ENCODE measurements around the gene NHEJ1.
A peak's percentile ranks its signal among the peaks of the same experiment; 100 is the strongest.

Gene NHEJ1

GRCh38 chr2:219172231-219173154, 11.9 kb upstream of the NHEJ1 start:
- Histone ChIP-seq H3K4me2 (ENCODE audit: low read length) (no peak overlapping the region), H3K36me3 (ENCODE audit: insufficient read depth, low read length) (peaks cover 27% of the 10 kb centered on the region), H3K4me1 (ENCODE audit: control insufficient read depth, insufficient read depth, low read length) (peaks cover 17% of the 10 kb centered on the region), H3K9ac (ENCODE audit: low read depth, low read length) (no peak overlapping the region), H3K4me3 (ENCODE audit: low read length) (no peak overlapping the region), H3K9me3 (replicated peaks; ENCODE audit: low read length) (no peaks in the 10 kb centered on the region), H3K27me3 (ENCODE audit: control insufficient read depth, insufficient read depth, low read length) (no peaks in the 10 kb centered on the region)

GRCh38 chr2:219171231-219171651, 10.6 kb upstream of the NHEJ1 start:
- no peak overlapping the region for H3K4me3 ChIP-seq (ENCODE audit: low read length)
- H3K9ac ChIP-seq (ENCODE audit: low read depth, low read length) = peak overlapping the region; percentile 31
- peaks cover 12% of the 10 kb centered on the region for H3K4me1 ChIP-seq (ENCODE audit: control insufficient read depth, insufficient read depth, low read length)
- peaks cover 27% of the 10 kb centered on the region for H3K36me3 ChIP-seq (ENCODE audit: insufficient read depth, low read length)
- no peaks in the 10 kb centered on the region for H3K27me3 ChIP-seq (ENCODE audit: control insufficient read depth, insufficient read depth, low read length)
- no peaks in the 10 kb centered on the region for H3K9me3 ChIP-seq (replicated peaks; ENCODE audit: low read length)
- H3K4me2 ChIP-seq (ENCODE audit: low read length) = no peak overlapping the region

- no peak within 1 kb of the TSS for H3K4me3 ChIP-seq (ENCODE audit: low read length)
- peaks cover 27% of the 10 kb centered on the region for H3K36me3 ChIP-seq (ENCODE audit: insufficient read depth, low read length)
- no peaks in the 10 kb centered on the region for H3K9me3 ChIP-seq (replicated peaks; ENCODE audit: low read length)
- no peak within 1 kb of the TSS for H3K9ac ChIP-seq (ENCODE audit: low read depth, low read length)
- H3K27me3 ChIP-seq (ENCODE audit: control insufficient read depth, insufficient read depth, low read length) = no peaks in the 10 kb centered on the region
- H3K4me2 ChIP-seq (ENCODE audit: low read length) = no peak within 1 kb of the TSS
- peaks cover 4% of the 10 kb centered on the region for H3K4me1 ChIP-seq (ENCODE audit: control insufficient read depth, insufficient read depth, low read length)
Observed at GRCh38 chr2:219169930-219170654, 9.5 kb upstream of the NHEJ1 start, which contains the start of gene SLC23A3. Gene SLC23A3 (minus strand): TSS chr2:219170029. CDS start chr2:219169984, 45 bp downstream.

GRCh38 chr2:219168932-219169331, 8.3 kb upstream of the NHEJ1 start:
- H3K9me3 ChIP-seq (replicated peaks; ENCODE audit: low read length) = no peaks in the 10 kb centered on the region
- H3K36me3 ChIP-seq (ENCODE audit: insufficient read depth, low read length) = peaks cover 15% of the 10 kb centered on the region
- H3K9ac ChIP-seq (ENCODE audit: low read depth, low read length) = no peak overlapping the region
- H3K4me2 ChIP-seq (ENCODE audit: low read length) = no peak overlapping the region
- H3K4me3 ChIP-seq (ENCODE audit: low read length) = no peak overlapping the region
- H3K4me1 ChIP-seq (ENCODE audit: control insufficient read depth, insufficient read depth, low read length) = peaks cover 4% of the 10 kb centered on the region
- no peaks in the 10 kb centered on the region for H3K27me3 ChIP-seq (ENCODE audit: control insufficient read depth, insufficient read depth, low read length)

GRCh38 chr2:219168526-219168925, 7.9 kb upstream of the NHEJ1 start:
- Histone ChIP-seq H3K4me2 (ENCODE audit: low read length) (no peak overlapping the region), H3K27me3 (ENCODE audit: control insufficient read depth, insufficient read depth, low read length) (no peaks in the 10 kb centered on the region), H3K36me3 (ENCODE audit: insufficient read depth, low read length) (peaks cover 11% of the 10 kb centered on the region), H3K9me3 (replicated peaks; ENCODE audit: low read length) (no peaks in the 10 kb centered on the region), H3K4me3 (ENCODE audit: low read length) (no peak overlapping the region), H3K4me1 (ENCODE audit: control insufficient read depth, insufficient read depth, low read length) (peaks cover 4% of the 10 kb centered on the region), H3K9ac (ENCODE audit: low read depth, low read length) (no peak overlapping the region)

- Histone ChIP-seq H3K9me3 (replicated peaks; ENCODE audit: low read length) (no peaks in the 10 kb centered on the region), H3K36me3 (ENCODE audit: insufficient read depth, low read length) (peaks cover 7% of the 10 kb centered on the region), H3K27me3 (ENCODE audit: control insufficient read depth, insufficient read depth, low read length) (no peaks in the 10 kb centered on the region), H3K4me3 (ENCODE audit: low read length) (no peak overlapping the region), H3K9ac (ENCODE audit: low read depth, low read length) (no peak overlapping the region), H3K4me1 (ENCODE audit: control insufficient read depth, insufficient read depth, low read length) (peaks cover 4% of the 10 kb centered on the region), H3K4me2 (ENCODE audit: low read length) (no peak overlapping the region)
Observed at GRCh38 chr2:219167997-219168396, 7.4 kb upstream of the NHEJ1 start.

GRCh38 chr2:219165058-219165911, 4.7 kb upstream of the NHEJ1 start:
- Histone ChIP-seq H3K4me2 (ENCODE audit: low read length) (no peak overlapping the region), H3K9ac (ENCODE audit: low read depth, low read length) (no peak overlapping the region), H3K9me3 (replicated peaks; ENCODE audit: low read length) (no peaks in the 10 kb centered on the region), H3K4me3 (ENCODE audit: low read length) (no peak overlapping the region), H3K27me3 (ENCODE audit: control insufficient read depth, insufficient read depth, low read length) (no peaks in the 10 kb centered on the region), H3K4me1 (ENCODE audit: control insufficient read depth, insufficient read depth, low read length) (peaks cover 7% of the 10 kb centered on the region), H3K36me3 (ENCODE audit: insufficient read depth, low read length) (no peaks in the 10 kb centered on the region)

GRCh38 chr2:219163156-219163555, 2.5 kb upstream of the NHEJ1 start:
- no peak overlapping the region for H3K4me2 ChIP-seq (ENCODE audit: low read length)
- no peaks in the 10 kb centered on the region for H3K9me3 ChIP-seq (replicated peaks; ENCODE audit: low read length)
- no peaks in the 10 kb centered on the region for H3K36me3 ChIP-seq (ENCODE audit: insufficient read depth, low read length)
- H3K9ac ChIP-seq (ENCODE audit: low read depth, low read length) = no peak overlapping the region
- H3K27me3 ChIP-seq (ENCODE audit: control insufficient read depth, insufficient read depth, low read length) = no peaks in the 10 kb centered on the region
- no peak overlapping the region for H3K4me3 ChIP-seq (ENCODE audit: low read length)
- peaks cover 19% of the 10 kb centered on the region for H3K4me1 ChIP-seq (ENCODE audit: control insufficient read depth, insufficient read depth, low read length)

GRCh38 chr2:219161097-219161496, 482 bp upstream of the NHEJ1 start:
- peak overlapping the region; percentile 93 for H3K4me2 ChIP-seq (ENCODE audit: low read length)
- H3K4me3 ChIP-seq (ENCODE audit: low read length) = peak overlapping the region; percentile 85
- no peaks in the 10 kb centered on the region for H3K27me3 ChIP-seq (ENCODE audit: control insufficient read depth, insufficient read depth, low read length)
- H3K9ac ChIP-seq (ENCODE audit: low read depth, low read length) = peak overlapping the region; percentile 85
- no peaks in the 10 kb centered on the region for H3K9me3 ChIP-seq (replicated peaks; ENCODE audit: low read length)
- H3K4me1 ChIP-seq (ENCODE audit: control insufficient read depth, insufficient read depth, low read length) = peaks cover 19% of the 10 kb centered on the region
- peaks cover 5% of the 10 kb centered on the region for H3K36me3 ChIP-seq (ENCODE audit: insufficient read depth, low read length)

- Histone ChIP-seq H3K4me2 (ENCODE audit: low read length) (peak overlapping the region; percentile 93), H3K36me3 (ENCODE audit: insufficient read depth, low read length) (peaks cover 5% of the 10 kb centered on the region), H3K9me3 (replicated peaks; ENCODE audit: low read length) (no peaks in the 10 kb centered on the region), H3K9ac (ENCODE audit: low read depth, low read length) (peak overlapping the region; percentile 85), H3K4me1 (ENCODE audit: control insufficient read depth, insufficient read depth, low read length) (peaks cover 19% of the 10 kb centered on the region), H3K27me3 (ENCODE audit: control insufficient read depth, insufficient read depth, low read length) (no peaks in the 10 kb centered on the region), H3K4me3 (ENCODE audit: low read length) (peak overlapping the region; percentile 85)
Observed at GRCh38 chr2:219159771-219160185, 837 bp downstream of the NHEJ1 start.

GRCh38 chr2:219158586-219158985, 2.0 kb downstream of the NHEJ1 start:
- Histone ChIP-seq H3K4me1 (ENCODE audit: control insufficient read depth, insufficient read depth, low read length) (peaks cover 19% of the 10 kb centered on the region), H3K27me3 (ENCODE audit: control insufficient read depth, insufficient read depth, low read length) (no peaks in the 10 kb centered on the region), H3K9me3 (replicated peaks; ENCODE audit: low read length) (no peaks in the 10 kb centered on the region), H3K4me3 (ENCODE audit: low read length) (no peak overlapping the region), H3K9ac (ENCODE audit: low read depth, low read length) (no peak overlapping the region), H3K36me3 (ENCODE audit: insufficient read depth, low read length) (peaks cover 5% of the 10 kb centered on the region), H3K4me2 (ENCODE audit: low read length) (no peak overlapping the region)

All from skeletal muscle satellite cell (primary cell).